HG03342 (cell line): ENCODE measurements around the gene ZNF573.
"Not testable (repeated sequence)": the region's sequence is repeated elsewhere in the genome, so short reads cannot be mapped to it uniquely, and the experiment has no call there.

Experiments
- ATAC-seq: cut with Tn5 transposase; IDR thresholded peaks from one replicate; pipeline ENCODE4 v1.9.1; 2021; ENCODE audit warnings: mild to moderate bottlenecking, moderate library complexity; ENCODE audit not compliant: unreplicated experiment

Gene ZNF573

GRCh38 chr19:37779127-37780005 is at the start of gene ZNF573:
Gene ZNF573 (minus strand): TSS chr19:37779586. CDS start chr19:37773729, 5,857 bp downstream.
- peak; percentile 85 for ATAC-seq

GRCh38 chr19:37817180-37817981 is 38.0 kb upstream of the ZNF573 start:
- ATAC-seq, result no peak

GRCh38 chr19:37815611-37816010 is 36.2 kb upstream of the ZNF573 start:
- not testable (repeated sequence) for ATAC-seq

GRCh38 chr19:37813340-37813739 is 34.0 kb upstream of the ZNF573 start:
- ATAC-seq, result no peak

GRCh38 chr19:37809366-37809765 is 30.0 kb upstream of the ZNF573 start:
- ATAC-seq, result no peak

- ATAC-seq, result no peak
Measured at GRCh38 chr19:37803249-37803840, 24.0 kb upstream of the ZNF573 start.

- no peak for ATAC-seq
Measured at GRCh38 chr19:37790244-37790925, 11.0 kb upstream of the ZNF573 start.

- ATAC-seq, result no peak
Measured at GRCh38 chr19:37778613-37779126, 716 bp downstream of the ZNF573 start.

GRCh38 chr19:37770985-37771384 is 8.4 kb downstream of the ZNF573 start:
- ATAC-seq, result no peak

GRCh38 chr19:37763488-37763887 is 15.9 kb downstream of the ZNF573 start:
- no peak for ATAC-seq

GRCh38 chr19:37757683-37758082 is 21.7 kb downstream of the ZNF573 start:
- ATAC-seq, result not testable (repeated sequence)

- no peak for ATAC-seq
Measured at GRCh38 chr19:37738371-37738770, 41.0 kb downstream of the ZNF573 start.

- no peak for ATAC-seq
Measured at GRCh38 chr19:37725181-37725580, 54.2 kb downstream of the ZNF573 start.

- no peak for ATAC-seq
Measured at GRCh38 chr19:37719927-37720265, 59.5 kb downstream of the ZNF573 start.

- ATAC-seq, result peak; percentile 93
Measured at GRCh38 chr19:37719111-37719926, 60.1 kb downstream of the ZNF573 start, which contains the start of gene ZNF607. Gene ZNF607 (minus strand): TSS chr19:37719761. CDS start chr19:37711618, 8,143 bp downstream.

- ATAC-seq, result no peak
Measured at GRCh38 chr19:37718304-37718703, 61.1 kb downstream of the ZNF573 start.

- no peak for ATAC-seq
Measured at GRCh38 chr19:37716140-37716539, 63.2 kb downstream of the ZNF573 start.

- no peak for ATAC-seq
Measured at GRCh38 chr19:37706052-37706605, 73.3 kb downstream of the ZNF573 start.

- no peak for ATAC-seq
Measured at GRCh38 chr19:37699057-37699456, 80.3 kb downstream of the ZNF573 start.
